ENCODE results near the gene IGSF23.
"Not testable (repeated sequence)": the region's sequence is repeated elsewhere in the genome, so short reads cannot be mapped to it uniquely, and the experiment has no call there.

IGSF23 gene

GRCh38 chr19:44626048-44626624, 12.8 kb downstream of the IGSF23 start:
- Histone ChIP-seq H3K4me2 (ENCODE audit: low read length) (no peak overlapping the region), H3K27ac (no peak overlapping the region), H3K9me3 (ENCODE audit: control insufficient read depth, low read length) (no peaks in the 10 kb centered on the region), H2AFZ (no peak overlapping the region), H3K9ac (no peak overlapping the region), H3K27me3 (ENCODE audit: control insufficient read depth, insufficient read depth, low read length) (no peaks in the 10 kb centered on the region), H3K36me3 (ENCODE audit: control insufficient read depth, insufficient read depth, low read length) (no peaks in the 10 kb centered on the region), H3K4me3 (ENCODE audit: low read depth, low read length) (no peak overlapping the region), H3K79me2 (no peaks in the 10 kb centered on the region), H3K4me1 (no peaks in the 10 kb centered on the region)
- TF ChIP-seq CTCF (IDR thresholded peaks at IDR 0.05): no peak

GRCh38 chr19:44627631-44628030, 14.3 kb downstream of the IGSF23 start:
- no peak overlapping the region for H3K4me3 ChIP-seq (ENCODE audit: low read depth, low read length)
- no peaks in the 10 kb centered on the region for H3K27me3 ChIP-seq (ENCODE audit: control insufficient read depth, insufficient read depth, low read length)
- H2AFZ ChIP-seq: no peak overlapping the region
- no peaks in the 10 kb centered on the region for H3K79me2 ChIP-seq
- H3K4me2 ChIP-seq (ENCODE audit: low read length): no peak overlapping the region
- no peak overlapping the region for H3K9ac ChIP-seq
- no peaks in the 10 kb centered on the region for H3K9me3 ChIP-seq (ENCODE audit: control insufficient read depth, low read length)
- no peak overlapping the region for H3K27ac ChIP-seq
- H3K4me1 ChIP-seq: no peaks in the 10 kb centered on the region
- no peak for TF ChIP-seq CTCF (IDR thresholded peaks at IDR 0.05)
- H3K36me3 ChIP-seq (ENCODE audit: control insufficient read depth, insufficient read depth, low read length): no peaks in the 10 kb centered on the region

- Histone ChIP-seq H3K9me3 (ENCODE audit: control insufficient read depth, low read length) (no peaks in the 10 kb centered on the region), H3K27ac (no peak overlapping the region), H3K79me2 (no peaks in the 10 kb centered on the region), H2AFZ (no peak overlapping the region), H3K9ac (no peak overlapping the region), H3K4me1 (no peaks in the 10 kb centered on the region), H3K36me3 (ENCODE audit: control insufficient read depth, insufficient read depth, low read length) (no peaks in the 10 kb centered on the region), H3K4me2 (ENCODE audit: low read length) (no peak overlapping the region), H3K27me3 (ENCODE audit: control insufficient read depth, insufficient read depth, low read length) (no peaks in the 10 kb centered on the region), H3K4me3 (ENCODE audit: low read depth, low read length) (no peak overlapping the region)
- no peak for TF ChIP-seq CTCF (IDR thresholded peaks at IDR 0.05)
Observed at GRCh38 chr19:44628793-44629192, 15.4 kb downstream of the IGSF23 start.

GRCh38 chr19:44631611-44632010, 18.2 kb downstream of the IGSF23 start:
- not testable (repeated sequence) for H3K4me1 ChIP-seq; H3K79me2 ChIP-seq; H3K9me3 ChIP-seq (ENCODE audit: control insufficient read depth, low read length); H3K36me3 ChIP-seq (ENCODE audit: control insufficient read depth, insufficient read depth, low read length); H3K4me3 ChIP-seq (ENCODE audit: low read depth, low read length); H3K4me2 ChIP-seq (ENCODE audit: low read length); H3K27ac ChIP-seq; H3K27me3 ChIP-seq (ENCODE audit: control insufficient read depth, insufficient read depth, low read length); H3K9ac ChIP-seq; H2AFZ ChIP-seq

- not testable (repeated sequence) for H3K9me3 ChIP-seq (ENCODE audit: control insufficient read depth, low read length); H3K36me3 ChIP-seq (ENCODE audit: control insufficient read depth, insufficient read depth, low read length); H3K27ac ChIP-seq; H3K4me3 ChIP-seq (ENCODE audit: low read depth, low read length); H3K9ac ChIP-seq; H3K4me1 ChIP-seq; H3K79me2 ChIP-seq; H2AFZ ChIP-seq; H3K27me3 ChIP-seq (ENCODE audit: control insufficient read depth, insufficient read depth, low read length); H3K4me2 ChIP-seq (ENCODE audit: low read length)
Observed at GRCh38 chr19:44634058-44634457, 20.7 kb downstream of the IGSF23 start.

- no peak overlapping the region for H3K9ac ChIP-seq
- no peak overlapping the region for H2AFZ ChIP-seq
- H3K9me3 ChIP-seq (ENCODE audit: control insufficient read depth, low read length): no peaks in the 10 kb centered on the region
- no peak overlapping the region for H3K4me3 ChIP-seq (ENCODE audit: low read depth, low read length)
- no peak for TF ChIP-seq CTCF (IDR thresholded peaks at IDR 0.05)
- H3K27me3 ChIP-seq (ENCODE audit: control insufficient read depth, insufficient read depth, low read length): no peaks in the 10 kb centered on the region
- H3K4me2 ChIP-seq (ENCODE audit: low read length): no peak overlapping the region
- H3K27ac ChIP-seq: no peak overlapping the region
- H3K36me3 ChIP-seq (ENCODE audit: control insufficient read depth, insufficient read depth, low read length): no peaks in the 10 kb centered on the region
- no peaks in the 10 kb centered on the region for H3K4me1 ChIP-seq
- H3K79me2 ChIP-seq: no peaks in the 10 kb centered on the region
Observed at GRCh38 chr19:44634785-44635184, 21.4 kb downstream of the IGSF23 start.

Measured in parathyroid adenoma (tissue), 2 donors.